Measurements from ENCODE around the gene SH3D21. TPM values are rescaled to one million over a fixed set of nuclear protein-coding genes. Genes with fewer than 3 reads are reported as not detected.

The SH3D21 gene
- polyA plus RNA-seq, 1 donor from 2014 or later, result 2.6 TPM

GRCh38 chr1:36351227-36351977, 45.2 kb downstream of the SH3D21 start:
- TF ChIP-seq EP300 (conservative IDR thresholded peaks at IDR 0.05; ENCODE audit: poor library complexity, severe bottlenecking), result no peak
- TF ChIP-seq MXI1 (conservative IDR thresholded peaks at IDR 0.05; ENCODE audit: poor library complexity, severe bottlenecking), result no peak
- no peak for TF ChIP-seq CTCF (IDR thresholded peaks at IDR 0.05; ENCODE audit: poor library complexity, severe bottlenecking)
- TF ChIP-seq POLR2AphosphoS5 (IDR thresholded peaks at IDR 0.05), result no peak
- no peak for TF ChIP-seq REST (IDR thresholded peaks at IDR 0.05; ENCODE audit: borderline replicate concordance)
- no peak for TF ChIP-seq TAF1 (IDR thresholded peaks at IDR 0.05; ENCODE audit: low read depth)
- TF ChIP-seq EZH2 (IDR thresholded peaks at IDR 0.05; ENCODE audit: borderline replicate concordance, insufficient read depth, low read length, poor library complexity, severe bottlenecking), result no peak
- no peak for TF ChIP-seq RAD21 (conservative IDR thresholded peaks at IDR 0.05)
- TF ChIP-seq SMC3 (conservative IDR thresholded peaks at IDR 0.05; ENCODE audit: poor library complexity), result no peak
- H3K36me3 ChIP-seq (ENCODE audit: insufficient read depth, low read length), result no peaks in the 10 kb centered on the region
- H4K20me1 ChIP-seq (ENCODE audit: insufficient read depth), result no peaks in the 10 kb centered on the region
- H3K9ac ChIP-seq (ENCODE audit: low read length), result no peak overlapping the region
- H3K9me3 ChIP-seq (ENCODE audit: low read length), result no peaks in the 10 kb centered on the region
- H3K4me2 ChIP-seq (ENCODE audit: low read length), result no peak overlapping the region
- no peak overlapping the region for H3K27ac ChIP-seq (ENCODE audit: low read length)
- H3K4me3 ChIP-seq (ENCODE audit: low read length), result no peak overlapping the region
- no peaks in the 10 kb centered on the region for H3K27me3 ChIP-seq (ENCODE audit: insufficient read depth, low read depth, low read length)
- H3K79me2 ChIP-seq (replicated peaks; ENCODE audit: insufficient read depth, low read length), result no peaks in the 10 kb centered on the region
- no peak overlapping the region for H2AFZ ChIP-seq (ENCODE audit: low read depth, low read length)
- H3K9me2 ChIP-seq (ENCODE audit: insufficient read depth, low read length), result no peaks in the 10 kb centered on the region
- no peaks in the 10 kb centered on the region for H3F3A ChIP-seq (ENCODE audit: insufficient read depth, low read length, poor library complexity, severe bottlenecking)

- H3K9ac ChIP-seq (ENCODE audit: low read length), result no peak overlapping the region
- no peaks in the 10 kb centered on the region for H3F3A ChIP-seq (ENCODE audit: insufficient read depth, low read length, poor library complexity, severe bottlenecking)
- no peak overlapping the region for H3K4me2 ChIP-seq (ENCODE audit: low read length)
- no peaks in the 10 kb centered on the region for H3K9me2 ChIP-seq (ENCODE audit: insufficient read depth, low read length)
- no peaks in the 10 kb centered on the region for H4K20me1 ChIP-seq (ENCODE audit: insufficient read depth)
- no peaks in the 10 kb centered on the region for H3K79me2 ChIP-seq (replicated peaks; ENCODE audit: insufficient read depth, low read length)
- H3K9me3 ChIP-seq (ENCODE audit: low read length), result no peaks in the 10 kb centered on the region
- H3K27me3 ChIP-seq (ENCODE audit: insufficient read depth, low read depth, low read length), result no peaks in the 10 kb centered on the region
- H3K36me3 ChIP-seq (ENCODE audit: insufficient read depth, low read length), result no peaks in the 10 kb centered on the region
- TF ChIP-seq SMC3 (conservative IDR thresholded peaks at IDR 0.05; ENCODE audit: poor library complexity), result no peak
- no peak for TF ChIP-seq MXI1 (conservative IDR thresholded peaks at IDR 0.05; ENCODE audit: poor library complexity, severe bottlenecking)
- H3K4me3 ChIP-seq (ENCODE audit: low read length), result no peak overlapping the region
- no peak overlapping the region for H3K27ac ChIP-seq (ENCODE audit: low read length)
- H2AFZ ChIP-seq (ENCODE audit: low read depth, low read length), result no peak overlapping the region
These were observed 46.1 kb downstream of the SH3D21 start for GRCh38 chr1:36352125-36352909.

Data from neural cell (in vitro differentiated cells).